ENCODE data around the gene TAOK3.

DNA sequence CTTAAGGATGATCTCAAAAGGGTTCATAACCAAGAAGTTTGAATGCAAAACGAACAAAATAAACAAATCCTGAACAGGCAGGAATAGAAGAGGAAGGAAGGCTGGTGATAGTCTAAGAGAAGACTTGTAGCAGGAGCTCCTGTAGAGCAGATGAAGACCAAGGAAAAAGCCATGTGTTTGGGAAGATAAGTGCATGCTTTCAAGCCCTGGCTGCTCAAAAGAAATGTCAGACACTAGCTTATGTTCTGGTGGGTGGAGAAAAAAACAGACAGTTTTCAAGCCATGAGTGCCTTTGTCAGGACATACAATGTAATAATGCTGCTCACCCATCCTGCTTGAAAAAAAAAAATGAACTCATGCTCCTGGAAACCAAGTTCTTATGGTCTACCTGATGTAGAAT is 27.4 kb downstream of the TAOK3 start:
- TF ChIP-seq, protein P1, sequence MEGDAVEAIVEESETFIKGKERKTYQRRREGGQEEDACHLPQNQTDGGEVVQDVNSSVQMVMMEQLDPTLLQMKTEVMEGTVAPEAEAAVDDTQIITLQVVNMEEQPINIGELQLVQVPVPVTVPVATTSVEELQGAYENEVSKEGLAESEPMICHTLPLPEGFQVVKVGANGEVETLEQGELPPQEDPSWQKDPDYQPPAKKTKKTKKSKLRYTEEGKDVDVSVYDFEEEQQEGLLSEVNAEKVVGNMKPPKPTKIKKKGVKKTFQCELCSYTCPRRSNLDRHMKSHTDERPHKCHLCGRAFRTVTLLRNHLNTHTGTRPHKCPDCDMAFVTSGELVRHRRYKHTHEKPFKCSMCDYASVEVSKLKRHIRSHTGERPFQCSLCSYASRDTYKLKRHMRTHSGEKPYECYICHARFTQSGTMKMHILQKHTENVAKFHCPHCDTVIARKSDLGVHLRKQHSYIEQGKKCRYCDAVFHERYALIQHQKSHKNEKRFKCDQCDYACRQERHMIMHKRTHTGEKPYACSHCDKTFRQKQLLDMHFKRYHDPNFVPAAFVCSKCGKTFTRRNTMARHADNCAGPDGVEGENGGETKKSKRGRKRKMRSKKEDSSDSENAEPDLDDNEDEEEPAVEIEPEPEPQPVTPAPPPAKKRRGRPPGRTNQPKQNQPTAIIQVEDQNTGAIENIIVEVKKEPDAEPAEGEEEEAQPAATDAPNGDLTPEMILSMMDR (IDR thresholded peaks at IDR 0.05) = no peak
- no peak for TF ChIP-seq POLR2A (IDR thresholded peaks at IDR 0.05; ENCODE audit: low read depth)

Measured in esophagus muscularis mucosa (tissue), 3 donors.